Stimulated activated CD8-positive, alpha-beta memory T cell treated with anti-CD3 and anti-CD28 coated beads, Interleukin-15, amount 100 ng/mL, for 1 hour (primary cell): ENCODE data around the gene RPL10.
A peak's percentile ranks its signal among the peaks of the same experiment; 100 is the strongest.
"Not testable (repeated sequence)": the region's sequence is repeated elsewhere in the genome, so short reads cannot be mapped to it uniquely, and the experiment has no call there.

Source experiments
- DNase-seq: peaks from one replicate; pipeline ENCODE4 v3.0.0-alpha.2; 2020; ENCODE audit warnings: low read depth

Gene RPL10

GRCh38 chrX:154378059-154378798, 19.9 kb upstream of the RPL10 start:
- no peak for DNase-seq

- peak; percentile 84 for DNase-seq
These were observed 19.2 kb upstream of the RPL10 start, which contains the start of gene EMD for GRCh38 chrX:154378799-154379568. Gene EMD (plus strand): TSS chrX:154379295. CDS start chrX:154379485, 190 bp downstream.

GRCh38 chrX:154379569-154379951, 18.6 kb upstream of the RPL10 start:
- no peak for DNase-seq

GRCh38 chrX:154380153-154380552, 18.0 kb upstream of the RPL10 start:
- DNase-seq: no peak

- no peak for DNase-seq
These were observed 17.4 kb upstream of the RPL10 start for GRCh38 chrX:154380787-154381186.

GRCh38 chrX:154381271-154381670, 16.9 kb upstream of the RPL10 start:
- DNase-seq: no peak

GRCh38 chrX:154382483-154383069, 15.6 kb upstream of the RPL10 start:
- no peak for DNase-seq

- DNase-seq: no peak
These were observed 14.6 kb upstream of the RPL10 start for GRCh38 chrX:154383359-154384283.

- DNase-seq: no peak
These were observed 13.8 kb upstream of the RPL10 start for GRCh38 chrX:154384284-154384892.

- not testable (repeated sequence) for DNase-seq
These were observed 10.1 kb upstream of the RPL10 start for GRCh38 chrX:154388094-154388493.

- not testable (repeated sequence) for DNase-seq
These were observed 9.5 kb upstream of the RPL10 start for GRCh38 chrX:154388649-154389048.

GRCh38 chrX:154389812-154390747, 8.1 kb upstream of the RPL10 start:
- not testable (repeated sequence) for DNase-seq

- not testable (repeated sequence) for DNase-seq
These were observed 1.8 kb upstream of the RPL10 start for GRCh38 chrX:154396363-154396762.

GRCh38 chrX:154396973-154397887, 947 bp upstream of the RPL10 start:
- no peak for DNase-seq

GRCh38 chrX:154398668-154399526, 720 bp downstream of the RPL10 start:
- peak; percentile 54 for DNase-seq

GRCh38 chrX:154399527-154400368, 1.6 kb downstream of the RPL10 start:
- no peak for DNase-seq

GRCh38 chrX:154400369-154400817, 2.2 kb downstream of the RPL10 start:
- not testable (repeated sequence) for DNase-seq
